Upper lobe of left lung (tissue), 4 donors: ENCODE measurements around the gene EDA2R.

Source experiments
- CTCF ChIP-seq, 6 experiments: fragments of 450-650 bp in 4 of 6; fragments of 200-600 bp in 2 of 6; sonication (generic) in 2 of 6; IDR thresholded peaks; one replicate each; pipeline ENCODE4 v1.5.1; 2016 to 2019; ENCODE audit warnings: antibody characterized with exemption in 6 of 6
- EP300 ChIP-seq, 4 donors: sonication (generic); formaldehyde crosslinking; IDR thresholded peaks; one replicate each; pipeline ENCODE4 v1.5.1; 2017; ENCODE audit warnings: antibody characterized with exemption in 4 of 4, control low read depth in 2 of 4
- POLR2A ChIP-seq, 4 donors: fragments of 450-650 bp; IDR thresholded peaks; one replicate each; pipeline ENCODE4 v1.5.1; 2016 to 2017; ENCODE audit warnings: antibody characterized with exemption in 4 of 4, mild to moderate bottlenecking in 2 of 4
- POLR2AphosphoS5 ChIP-seq, 2 donors: sonication (generic); formaldehyde crosslinking; IDR thresholded peaks; one replicate each; pipeline ENCODE4 v1.5.1; 2017; ENCODE audit warnings: antibody characterized with exemption in 2 of 2

- no peak for TF ChIP-seq POLR2AphosphoS5 (IDR thresholded peaks at IDR 0.05)
- no peak for TF ChIP-seq CTCF (IDR thresholded peaks at IDR 0.05)
- no peak for TF ChIP-seq POLR2A (IDR thresholded peaks at IDR 0.05)
- no peak for TF ChIP-seq EP300 (IDR thresholded peaks at IDR 0.05)
Observed at GRCh38 chrX:66632981-66633380, 5.9 kb downstream of the EDA2R start.
